Ovary (tissue), 3 donors: ENCODE data around the gene PARP16.

Experiments
- POLR2A ChIP-seq: fragments of 450-650 bp; IDR thresholded peaks from one replicate; pipeline ENCODE4 v1.6.1; 2017; ENCODE audit warnings: antibody characterized with exemption, mild to moderate bottlenecking, moderate library complexity
- TF ChIP-seq, protein P1 (sequence below), 3 donors: fragments of 450-650 bp in 2 of 3; fragments of 200-600 bp in 1 of 3; IDR thresholded peaks; one replicate each; pipeline versions ENCODE4 v1.5.1 to v1.8.0; 2016 to 2022; ENCODE audit warnings: antibody characterized with exemption in 3 of 3, mild to moderate bottlenecking in 1 of 3
- donor health status: DM: no; HTN: no; CAD: no.

- TF ChIP-seq, protein P1, sequence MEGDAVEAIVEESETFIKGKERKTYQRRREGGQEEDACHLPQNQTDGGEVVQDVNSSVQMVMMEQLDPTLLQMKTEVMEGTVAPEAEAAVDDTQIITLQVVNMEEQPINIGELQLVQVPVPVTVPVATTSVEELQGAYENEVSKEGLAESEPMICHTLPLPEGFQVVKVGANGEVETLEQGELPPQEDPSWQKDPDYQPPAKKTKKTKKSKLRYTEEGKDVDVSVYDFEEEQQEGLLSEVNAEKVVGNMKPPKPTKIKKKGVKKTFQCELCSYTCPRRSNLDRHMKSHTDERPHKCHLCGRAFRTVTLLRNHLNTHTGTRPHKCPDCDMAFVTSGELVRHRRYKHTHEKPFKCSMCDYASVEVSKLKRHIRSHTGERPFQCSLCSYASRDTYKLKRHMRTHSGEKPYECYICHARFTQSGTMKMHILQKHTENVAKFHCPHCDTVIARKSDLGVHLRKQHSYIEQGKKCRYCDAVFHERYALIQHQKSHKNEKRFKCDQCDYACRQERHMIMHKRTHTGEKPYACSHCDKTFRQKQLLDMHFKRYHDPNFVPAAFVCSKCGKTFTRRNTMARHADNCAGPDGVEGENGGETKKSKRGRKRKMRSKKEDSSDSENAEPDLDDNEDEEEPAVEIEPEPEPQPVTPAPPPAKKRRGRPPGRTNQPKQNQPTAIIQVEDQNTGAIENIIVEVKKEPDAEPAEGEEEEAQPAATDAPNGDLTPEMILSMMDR (IDR thresholded peaks at IDR 0.05) = no peak
- no peak for TF ChIP-seq POLR2A
These were observed 3.5 kb upstream of the PARP16 start for GRCh38 chr15:65290228-65290627.
